ENCODE data around the gene KIF4B.
"Not testable (repeated sequence)": the region's sequence is repeated elsewhere in the genome, so short reads cannot be mapped to it uniquely, and the experiment has no call there.

Gene KIF4B

GRCh38 chr5:155024015-155024414 is 10.5 kb downstream of the KIF4B start:
- no peak overlapping the region for H3K27ac ChIP-seq
- H3K4me3 ChIP-seq: no peak overlapping the region
- no peak for DNase-seq (ENCODE audit: low spot score)
- TF ChIP-seq CTCF (IDR thresholded peaks at IDR 0.05): no peak

- no peak overlapping the region for H3K4me3 ChIP-seq
- DNase-seq (ENCODE audit: low spot score): no peak
- no peak for TF ChIP-seq CTCF (IDR thresholded peaks at IDR 0.05)
- no peak overlapping the region for H3K27ac ChIP-seq
Observed at GRCh38 chr5:155025895-155026294, 12.3 kb downstream of the KIF4B start.

GRCh38 chr5:155027993-155028629 is 14.6 kb downstream of the KIF4B start:
- Histone ChIP-seq H3K27ac (no peak overlapping the region), H3K4me3 (no peak overlapping the region)
- no peak for TF ChIP-seq CTCF (IDR thresholded peaks at IDR 0.05)
- no peak for DNase-seq (ENCODE audit: low spot score)

GRCh38 chr5:155029240-155029639 is 15.7 kb downstream of the KIF4B start:
- Histone ChIP-seq H3K27ac (no peak overlapping the region), H3K4me3 (no peak overlapping the region)
- DNase-seq (ENCODE audit: low spot score): no peak
- TF ChIP-seq CTCF (IDR thresholded peaks at IDR 0.05): no peak

GRCh38 chr5:155034145-155034744 is 20.7 kb downstream of the KIF4B start:
- DNase-seq (ENCODE audit: low spot score); H3K27ac ChIP-seq; H3K4me3 ChIP-seq: not testable (repeated sequence)

GRCh38 chr5:155035087-155035486 is 21.5 kb downstream of the KIF4B start:
- H3K4me3 ChIP-seq; H3K27ac ChIP-seq; DNase-seq (ENCODE audit: low spot score): not testable (repeated sequence)

- no peak for DNase-seq (ENCODE audit: low spot score)
- no peak overlapping the region for H3K27ac ChIP-seq
- H3K4me3 ChIP-seq: no peak overlapping the region
- no peak for TF ChIP-seq CTCF (IDR thresholded peaks at IDR 0.05)
Observed at GRCh38 chr5:155040984-155041653, 27.6 kb downstream of the KIF4B start.

- Histone ChIP-seq H3K4me3 (no peak overlapping the region), H3K27ac (no peak overlapping the region)
- DNase-seq (ENCODE audit: low spot score): no peak
- no peak for TF ChIP-seq CTCF (IDR thresholded peaks at IDR 0.05)
Observed at GRCh38 chr5:155044591-155044990, 31.0 kb downstream of the KIF4B start.

Measured in coronary artery (tissue), 2 donors.